GM13977 (cell line): ENCODE measurements around the gene KIAA0408.

Experiments
- DNase-seq: peaks from one replicate; pipeline ENCODE4 v3.0.0; 2012; ENCODE audit warnings: low spot score
- CTCF ChIP-seq: IDR thresholded peaks from 2 replicates; pipeline ENCODE4 v1.5.1; 2012; ENCODE audit warnings: mild to moderate bottlenecking, control low read depth; ENCODE audit not compliant: insufficient read depth; ENCODE audit errors: extremely low read depth, missing control alignments
- in situ Hi-C: fragments of 300-500 bp; cut with MboI; formaldehyde crosslinking; loops from one replicate; pipeline ENCODE4 v1.12.0; 2022; ENCODE audit warnings: low sequenced_read_pairs, low pct_unique_long_range_greater_than_20kb, mixed read lengths, inconsistent platforms; ENCODE audit not compliant: unreplicated experiment

KIAA0408 gene

GRCh38 chr6:127459231-127459641 is at the start of gene KIAA0408:
TSS of gene KIAA0408 (minus strand) at chr6:127459389. CDS start at chr6:127453981, 5,408 bp downstream.
- DNase-seq: no peak
- in situ Hi-C loops: no loop called here
- no peak for TF ChIP-seq CTCF

- in situ Hi-C loops: no loop called here
Observed at GRCh38 chr6:127506894-127507293, 47.7 kb upstream of the KIAA0408 start.

GRCh38 chr6:127503022-127503421 is 43.8 kb upstream of the KIAA0408 start:
- no peak for TF ChIP-seq CTCF
- no peak for DNase-seq
- in situ Hi-C loops: no loop called here

More at GRCh38 chr6:127506894-127507293, 47.7 kb upstream of the KIAA0408 start:
- DNase-seq: no peak
- no peak for TF ChIP-seq CTCF

GRCh38 chr6:127497410-127497809 is 38.2 kb upstream of the KIAA0408 start:
- no peak for DNase-seq
- TF ChIP-seq CTCF: no peak
- in situ Hi-C loops: no loop called here

GRCh38 chr6:127496471-127496870 is 37.3 kb upstream of the KIAA0408 start:
- in situ Hi-C loops: no loop called here
- no peak for DNase-seq

GRCh38 chr6:127494240-127494767 is 35.1 kb upstream of the KIAA0408 start:
- in situ Hi-C loops: no loop called here
- DNase-seq: no peak
- TF ChIP-seq CTCF: no peak

More at GRCh38 chr6:127496471-127496870, 37.3 kb upstream of the KIAA0408 start:
- no peak for TF ChIP-seq CTCF
